GM12878 (cell line): ENCODE measurements around the gene UBE2D4. TPM values are rescaled to one million over a fixed set of nuclear protein-coding genes. Genes with fewer than 3 reads are reported as not detected.
A peak's percentile ranks its signal among the peaks of the same experiment; 100 is the strongest.
"Not testable (repeated sequence)": the region's sequence is repeated elsewhere in the genome, so short reads cannot be mapped to it uniquely, and the experiment has no call there.

Experiments
- ATAC-seq: fragments of 200-7000 bp; cut with Tn5 transposase; 3 replicates; pipeline ENCODE4 v1.9.1; 2020; ENCODE audit warnings: mild to moderate bottlenecking, moderate library complexity
- BruUV-seq: library from RNA; stranded (reverse); fragments of 400-500 nt; replicated peaks from 2 replicates; lab custom pipeline; 2021; lab: Mats Ljungman, UMichigan
- CTCF ChIA-PET: fragments of 300-600 bp; sonication (Branson Sonifier 250); formaldehyde crosslinking; extraction: SDS; loops from one replicate; lab custom pipeline; 2021; ENCODE audit warnings: inconsistent platforms; lab: Yijun Ruan, JAX
- POLR2A ChIA-PET: fragments of 350-600 bp; formaldehyde crosslinking; extraction: SDS; loops from one replicate; lab custom pipeline; 2021; ENCODE audit warnings: inconsistent platforms; lab: Charles Lee
- RAD21 ChIA-PET: fragments of 300-600 bp; sonication (Branson Sonifier 250); formaldehyde crosslinking; loops from one replicate; lab custom pipeline; 2023; ENCODE audit warnings: antibody characterized with exemption; ENCODE audit not compliant: unreplicated experiment; lab: Charles Lee
- SMC1A ChIA-PET: fragments of 300-600 bp; sonication (Branson Sonifier 250); formaldehyde crosslinking; loops from one replicate; lab custom pipeline; 2023; ENCODE audit not compliant: unreplicated experiment, uncharacterized antibody; lab: Charles Lee
- DNase-seq: peaks from one replicate; pipeline ENCODE4 v3.0.0-alpha.2; 2011; ENCODE audit warnings: low read depth, low spot score
- FAIRE-seq: peaks from 3 replicates; lab custom pipeline; 2011; peaks lifted over from hg19 to GRCh38; lab: Jason Lieb, UNC
- H2AFZ ChIP-seq: 2 replicates; pipeline ENCODE4 v1.6.0; 2011; ENCODE audit warnings: low read depth, low read length, control low read depth; ENCODE audit not compliant: control insufficient read depth
- H3K27ac ChIP-seq: 2 replicates; pipeline ENCODE4 v1.5.1; 2011; ENCODE audit warnings: control low read depth; ENCODE audit not compliant: control insufficient read depth, insufficient read depth
- H3K27me3 ChIP-seq, 2 experiments: replicated peaks in 1 of 2; 2 replicates each; pipeline versions ENCODE4 v1.6.0 to v1.6.1; 2011; ENCODE audit warnings: low read length in 1 of 2; ENCODE audit not compliant: control insufficient read depth in 2 of 2, insufficient read depth in 2 of 2
- H3K36me3 ChIP-seq, 2 experiments: 2 replicates each; pipeline ENCODE4 v1.5.1; 2011; ENCODE audit warnings: low read length in 1 of 2; ENCODE audit not compliant: control insufficient read depth in 2 of 2, insufficient read depth in 2 of 2
- H3K4me1 ChIP-seq: 2 replicates; pipeline ENCODE4 v1.6.1; 2011; ENCODE audit warnings: mild to moderate bottlenecking, low read length, moderate library complexity, mixed read lengths; ENCODE audit not compliant: control insufficient read depth, insufficient read depth
- H3K4me2 ChIP-seq: 2 replicates; pipeline ENCODE4 v1.6.0; 2011; ENCODE audit warnings: control low read depth; ENCODE audit not compliant: control insufficient read depth, insufficient read depth
- H3K4me3 ChIP-seq: fragments of 200-600 bp; sonication (generic); 2 replicates; pipeline ENCODE4 v1.5.1; 2016
- H3K79me2 ChIP-seq: 2 replicates; pipeline ENCODE4 v1.6.0; 2011; ENCODE audit warnings: low read length; ENCODE audit not compliant: control insufficient read depth, insufficient read depth
- H3K9ac ChIP-seq: 2 replicates; pipeline ENCODE4 v1.8.0; 2011; ENCODE audit warnings: low read length, control low read depth, mixed read lengths; ENCODE audit not compliant: control insufficient read depth, insufficient read depth
- H3K9me3 ChIP-seq: replicated peaks from 3 replicates; pipeline ENCODE4 v1.5.1; 2011; ENCODE audit warnings: mild to moderate bottlenecking, low read length; ENCODE audit not compliant: control insufficient read depth, insufficient read depth
- H4K20me1 ChIP-seq: 2 replicates; pipeline ENCODE4 v1.6.0; 2011; ENCODE audit not compliant: control insufficient read depth, insufficient read depth
- ATF7 ChIP-seq: fragments of 450-650 bp; IDR thresholded peaks from 2 replicates; pipeline ENCODE4 v1.6.1; 2016; ENCODE audit warnings: low read depth, mild to moderate bottlenecking
- MXI1 ChIP-seq: fragments of 150-350 bp; IDR thresholded peaks from 2 replicates; pipeline ENCODE4 v1.6.1; 2011; ENCODE audit warnings: low read depth, mild to moderate bottlenecking, inconsistent platforms, low read length, improper control_type of control experiment
- POU2F2 ChIP-seq: IDR thresholded peaks from 3 replicates; pipeline ENCODE4 v1.6.1; 2011; ENCODE audit warnings: low read depth, mild to moderate bottlenecking, low read length, borderline replicate concordance
- RELA ChIP-seq: fragments of 450-650 bp; IDR thresholded peaks from 2 replicates; pipeline ENCODE4 v1.8.0; 2014; ENCODE audit warnings: borderline replicate concordance; ENCODE audit not compliant: partially characterized antibody
- WGBS: methylation state at CpG from one replicate; pipeline ENCODE4 v1.1.6; 2016; ENCODE audit warnings: low lambda C conversion rate; ENCODE audit not compliant: insufficient replicate concordance, insufficient coverage; ENCODE audit errors: missing lambda C conversion rate; 5-methylcytosine and 5-hydroxymethylcytosine counted together
- in situ Hi-C: fragments of 300-500 bp; cut with MboI; formaldehyde crosslinking; loops from 9 replicates; pipeline ENCODE4 v1.14.3; 2018; ENCODE audit warnings: mixed read lengths
- intact Hi-C: fragments of 100-400 bp; cut with micrococcal nuclease; formaldehyde crosslinking; loops from one replicate; pipeline ENCODE4 v1.14.2; 2022; ENCODE audit not compliant: unreplicated experiment
- polyA plus RNA-seq, 11 experiments: library from polyadenylated mRNA; depleted of rRNA in 4 of 11; unstranded in 6 of 11; stranded (reverse) in 5 of 11; fragments of >200 nt; fragmentation: Nextera tagmentation in 4 of 11; fragmentation: Illumina TruSeq in 1 of 11; extraction: Ambion mirVana in 4 of 11; extraction: Trizol in 1 of 11; gene quantifications; 1 replicate in 1 of 11; 2 replicates in 10 of 11; pipeline versions ENCODE4 v1.2.1 to v1.2.3, GENCODE V29; 2011 to 2016; ENCODE audit warnings: inconsistent platforms in 2 of 11, missing spikeins in 2 of 11, low read depth in 1 of 11
- total RNA-seq, 4 experiments: library from RNA; depleted of rRNA in 3 of 4; stranded (reverse); fragments of >200 nt in 3 of 4; fragmentation: Illumina TruSeq in 1 of 4; extraction: Trizol in 1 of 4; gene quantifications; 2 replicates each; pipeline versions ENCODE4 v1.2.1 to v1.2.3, GENCODE V29; 2013 to 2021

The UBE2D4 gene
- total and polyA plus RNA-seq, 10 of the 15 experiments (the other 5 are each of a cell fraction or from before 2014, with no cell fraction given): 3.5 to 16.6 (median 10.3) TPM

- no peak for TF ChIP-seq POU2F2
- no peak for TF ChIP-seq MXI1
- TF ChIP-seq, all 136 proteins: peak for 0
Observed at GRCh38 chr7:43895847-43896415, 30.3 kb upstream of the UBE2D4 start (continued).

- peaks cover 12% of the 10 kb centered on the region for H3K79me2 ChIP-seq
- RAD21 ChIA-PET, intact Hi-C loops, CTCF ChIA-PET, H3K4me2 ChIP-seq, H3K4me1 ChIP-seq, DNase-seq, H4K20me1 ChIP-seq, H3K27ac ChIP-seq, FAIRE-seq, SMC1A ChIA-PET, POLR2A ChIA-PET, H3K36me3 ChIP-seq, H3K9me3 ChIP-seq, H2AFZ ChIP-seq, ATAC-seq, H3K9ac ChIP-seq, H3K27me3 ChIP-seq, BruUV-seq, H3K4me3 ChIP-seq, in situ Hi-C loops: not testable (repeated sequence)
- 93% methylated on average over 2 of the region's 2 CpGs for WGBS
Observed at GRCh38 chr7:43898571-43898970, 27.7 kb upstream of the UBE2D4 start.

GRCh38 chr7:43902542-43903054 is 23.6 kb upstream of the UBE2D4 start:
- POLR2A ChIA-PET: no interaction called here
- intact Hi-C loops: no loop called here
- BruUV-seq: no TSS peak
- no peak overlapping the region for H3K4me2 ChIP-seq
- FAIRE-seq (no peak), DNase-seq (no peak), ATAC-seq (no peak)
- no peak overlapping the region for H3K9ac ChIP-seq
- H3K27ac ChIP-seq: no peak overlapping the region
- no peak overlapping the region for H2AFZ ChIP-seq
- H3K4me1 ChIP-seq: peaks cover 14% of the 10 kb centered on the region
- SMC1A ChIA-PET: no interaction called here
- no peaks in the 10 kb centered on the region; the same call in 1 of the 2 replicates for H4K20me1 ChIP-seq
- in situ Hi-C loops: no loop called here
- TF ChIP-seq ATF7: peak; percentile 48; the same call in 1 of the 2 replicates
- no peak for TF ChIP-seq RELA
- no peak overlapping the region for H3K4me3 ChIP-seq
- RAD21 ChIA-PET: no interaction called here
- H3K9me3 ChIP-seq: no peaks in the 10 kb centered on the region
- H3K36me3 ChIP-seq: no peaks in the 10 kb centered on the region; a peak in 1 of 4 replicates
- CTCF ChIA-PET: interaction anchor here (1.3 kb wide), 1 partner anchor 30 kb away, joined by 3 read pairs; no protein-coding TSS in a partner anchor
- WGBS: 96% methylated on average over 5 of the region's 5 CpGs
- H3K27me3 ChIP-seq: no peaks in the 10 kb centered on the region
- peaks cover 26% of the 10 kb centered on the region for H3K79me2 ChIP-seq
